Measurements from ENCODE around the gene APBA2.

GRCh38 chr15:28901587-28901980, 15.8 kb downstream of the APBA2 start:
- TF ChIP-seq CTCF (IDR thresholded peaks at IDR 0.05) (no peak), POLR2A (IDR thresholded peaks at IDR 0.05) (no peak)
